ENCODE measurements around the gene TTC24.

- TF ChIP-seq CTCF (IDR thresholded peaks at IDR 0.05) (no peak), POLR2A (IDR thresholded peaks at IDR 0.05) (no peak)
These were observed 52.8 kb downstream of the TTC24 start for GRCh38 chr1:156632355-156632754.

All from thyroid gland (tissue), 4 donors.